Activated CD4-positive, alpha-beta T cell treated with anti-CD3 and anti-CD28 coated beads, Interleukin-2, amount 10 ng/mL, durations not matched to agents 24 days and 14 days (primary cell): ENCODE data around the gene SH2D2A. TPM values are rescaled to one million over a fixed set of nuclear protein-coding genes. Genes with fewer than 3 reads are reported as not detected.

Experiments used
- DNase-seq: peaks from one replicate; pipeline ENCODE4 v3.0.0; 2022
- H3K27ac Mint-ChIP-seq: one replicate; pipeline ENCODE4 v1.8.0; 2022; ENCODE audit warnings: mild to moderate bottlenecking, mixed read lengths
- H3K27me3 Mint-ChIP-seq: one replicate; pipeline ENCODE4 v1.8.0; 2022; ENCODE audit warnings: mixed read lengths
- H3K36me3 Mint-ChIP-seq: one replicate; pipeline ENCODE4 v1.8.0; 2022; ENCODE audit warnings: low read depth, mild to moderate bottlenecking, mixed read lengths
- H3K4me1 Mint-ChIP-seq: one replicate; pipeline ENCODE4 v1.8.0; 2021; ENCODE audit warnings: mixed read lengths
- H3K4me3 Mint-ChIP-seq: one replicate; pipeline ENCODE4 v1.8.0; 2022; ENCODE audit warnings: mild to moderate bottlenecking, moderate library complexity, mixed read lengths
- H3K9me3 Mint-ChIP-seq: one replicate; pipeline ENCODE4 v1.8.0; 2021; ENCODE audit warnings: mixed read lengths
- intact Hi-C: fragments of 100-400 bp; cut with micrococcal nuclease; formaldehyde crosslinking; loops from one replicate; pipeline ENCODE4 v1.15.1; 2023
- total RNA-seq: library from RNA; stranded (reverse); gene quantifications from 2 replicates; pipeline ENCODE4 v1.2.3, GENCODE V29; 2022

The SH2D2A gene
- total RNA-seq, 1 donor from 2014 or later = 282 TPM

DNA sequence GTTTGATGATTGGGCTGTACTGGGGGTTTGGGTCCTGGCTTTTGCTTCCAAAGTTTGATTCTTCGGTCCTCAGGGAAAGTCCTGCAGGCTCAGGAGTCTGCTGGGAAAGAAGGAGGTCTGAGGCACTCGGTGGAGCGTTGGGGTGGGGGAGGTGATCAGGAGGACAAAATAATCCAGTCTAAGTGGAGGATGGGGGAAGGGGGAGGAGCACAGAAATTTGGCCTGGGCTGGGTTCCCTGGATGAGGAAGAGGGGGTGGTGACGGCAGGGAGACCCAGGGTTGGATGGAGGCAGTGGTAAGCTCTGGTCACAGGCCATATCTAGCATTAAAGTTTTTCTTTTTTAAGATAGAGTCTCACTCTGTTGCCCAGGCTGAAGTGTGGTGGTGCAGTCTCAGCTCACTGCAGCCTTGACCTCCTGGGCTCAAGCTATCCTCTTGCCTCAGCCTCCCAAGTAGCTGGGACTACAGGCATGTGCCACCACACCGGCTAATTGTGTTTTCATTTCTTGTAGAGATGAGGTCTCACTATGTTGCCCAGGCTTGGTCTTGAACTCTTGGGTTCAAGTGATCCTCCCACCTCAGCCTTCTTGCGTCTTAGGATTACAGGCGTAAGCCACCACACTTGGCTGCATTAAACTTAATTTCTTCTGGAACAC is 6.8 kb downstream of the SH2D2A start:
- Mint-ChIP-seq H3K4me1 (peaks cover 75% of the 10 kb centered on the region), H3K9me3 (no peaks in the 10 kb centered on the region), H3K4me3 (peak overlapping the region; percentile 53), H3K27me3 (no peaks in the 10 kb centered on the region), H3K36me3 (peaks cover 90% of the 10 kb centered on the region), H3K27ac (peak overlapping the region; percentile 59)
- DNase-seq = no peak
- intact Hi-C loops = no loop called here

DNA sequence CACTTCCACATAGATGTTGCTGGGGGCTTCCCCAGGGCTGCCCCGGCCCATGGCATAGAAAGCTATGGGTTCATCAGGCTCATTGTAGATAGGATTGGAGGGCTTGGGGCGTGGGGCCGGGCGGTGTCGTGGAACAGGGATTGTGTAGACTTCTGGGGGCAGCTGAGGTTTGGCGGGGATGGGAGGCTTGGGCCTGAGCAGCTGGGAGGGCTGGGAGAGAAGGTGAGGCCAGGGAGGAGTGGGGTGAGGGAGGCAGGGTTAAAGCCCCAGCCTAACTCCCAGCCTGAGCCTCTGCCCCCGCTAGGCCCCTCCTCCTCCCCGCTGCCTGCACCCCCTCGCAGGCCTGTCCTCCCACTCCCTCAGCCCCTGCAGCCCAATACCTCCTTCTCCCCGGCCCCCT is 7.4 kb downstream of the SH2D2A start:
- H3K27ac Mint-ChIP-seq = peak overlapping the region; percentile 84
- H3K4me1 Mint-ChIP-seq = peaks cover 72% of the 10 kb centered on the region
- H3K9me3 Mint-ChIP-seq = no peaks in the 10 kb centered on the region
- no peak for DNase-seq
- no peaks in the 10 kb centered on the region for H3K27me3 Mint-ChIP-seq
- intact Hi-C loops = no loop called here
- peaks cover 90% of the 10 kb centered on the region for H3K36me3 Mint-ChIP-seq
- H3K4me3 Mint-ChIP-seq = peak overlapping the region; percentile 62

- H3K4me3 Mint-ChIP-seq = peak overlapping the region; percentile 62
- DNase-seq = no peak
- peak overlapping the region; percentile 84 for H3K27ac Mint-ChIP-seq
- intact Hi-C loops = no loop called here
- H3K27me3 Mint-ChIP-seq = no peaks in the 10 kb centered on the region
- peaks cover 69% of the 10 kb centered on the region for H3K4me1 Mint-ChIP-seq
- no peaks in the 10 kb centered on the region for H3K9me3 Mint-ChIP-seq
- H3K36me3 Mint-ChIP-seq = peaks cover 82% of the 10 kb centered on the region
Observed at GRCh38 chr1:156808186-156809030, 8.2 kb downstream of the SH2D2A start.

DNA sequence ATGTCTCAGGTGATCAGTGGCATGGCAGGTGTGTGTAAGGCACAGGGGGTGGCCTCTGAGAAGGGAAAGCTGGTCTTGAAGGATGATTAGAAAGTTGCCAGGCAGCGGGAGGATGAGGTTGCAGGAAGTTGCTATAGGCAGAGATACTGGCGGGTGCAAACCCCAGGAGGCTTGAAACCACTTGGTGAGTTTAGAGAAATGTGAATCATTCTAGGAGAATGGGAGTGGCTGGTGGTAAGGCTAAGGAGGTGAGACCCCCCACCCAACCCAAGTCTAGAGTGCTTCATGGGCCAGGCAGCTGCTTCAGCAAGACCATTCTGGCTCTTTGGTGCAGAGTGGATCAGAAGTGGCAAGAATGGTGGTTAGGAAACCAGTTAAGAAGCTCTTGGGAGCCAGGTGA is 9.0 kb downstream of the SH2D2A start:
- intact Hi-C loops = no loop called here
- peak; percentile 79 for DNase-seq
- H3K27me3 Mint-ChIP-seq = no peaks in the 10 kb centered on the region
- H3K4me3 Mint-ChIP-seq = peak overlapping the region; percentile 62
- peaks cover 61% of the 10 kb centered on the region for H3K4me1 Mint-ChIP-seq
- peaks cover 78% of the 10 kb centered on the region for H3K36me3 Mint-ChIP-seq
- H3K27ac Mint-ChIP-seq = peak overlapping the region; percentile 84
- no peaks in the 10 kb centered on the region for H3K9me3 Mint-ChIP-seq

DNA sequence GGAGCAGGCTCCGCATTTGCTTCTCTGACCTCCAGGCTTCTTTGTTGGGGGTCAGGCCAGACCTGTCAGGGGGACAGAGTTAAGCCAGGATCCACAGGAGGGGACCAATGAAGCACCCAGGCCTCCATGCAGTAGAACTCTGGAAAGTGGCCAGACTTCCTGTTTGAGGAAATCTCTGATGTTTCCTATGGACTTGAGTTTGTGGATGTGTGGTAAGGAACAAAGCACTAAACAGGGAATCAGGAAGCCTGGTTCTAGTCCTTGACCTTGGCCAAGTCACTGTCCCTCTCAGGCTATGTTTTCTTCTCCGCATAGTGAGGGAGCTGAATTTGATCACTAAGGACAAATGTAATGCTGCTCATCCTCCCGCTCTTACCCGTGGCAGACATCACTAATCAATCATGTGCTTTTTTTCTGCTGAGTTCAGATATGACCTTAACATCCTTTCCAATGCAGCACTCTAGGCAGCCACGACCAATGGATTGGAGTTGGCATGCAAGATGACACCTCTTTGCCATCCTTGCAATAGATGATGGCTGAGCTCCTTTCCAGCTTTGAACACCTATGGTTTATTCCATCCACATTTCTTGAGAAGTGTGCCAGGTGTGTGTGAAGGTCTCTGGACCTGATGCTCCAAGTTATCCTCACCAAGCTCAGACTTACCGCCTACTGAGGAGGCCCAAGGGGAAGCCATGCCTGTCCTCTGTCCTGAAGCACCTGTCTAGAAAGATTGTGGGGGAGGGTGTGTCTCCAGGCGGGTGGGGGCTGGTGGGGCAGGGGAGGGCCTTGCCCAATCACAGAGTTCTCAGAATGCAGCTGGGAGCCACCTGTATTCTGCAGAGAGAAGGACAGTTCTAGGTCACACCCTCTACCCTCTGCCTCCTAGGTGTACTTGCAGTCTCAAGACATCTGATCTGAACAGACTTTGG is 9.9 kb downstream of the SH2D2A start:
- intact Hi-C loops = no loop called here
- Mint-ChIP-seq H3K9me3 (no peaks in the 10 kb centered on the region), H3K36me3 (peaks cover 75% of the 10 kb centered on the region), H3K27me3 (no peaks in the 10 kb centered on the region), H3K27ac (peak overlapping the region; percentile 84), H3K4me3 (no peak overlapping the region), H3K4me1 (peaks cover 60% of the 10 kb centered on the region)
- no peak for DNase-seq

- peaks cover 58% of the 10 kb centered on the region for H3K4me1 Mint-ChIP-seq
- DNase-seq = no peak
- intact Hi-C loops = no loop called here
- H3K27me3 Mint-ChIP-seq = no peaks in the 10 kb centered on the region
- no peaks in the 10 kb centered on the region for H3K9me3 Mint-ChIP-seq
- H3K36me3 Mint-ChIP-seq = peaks cover 67% of the 10 kb centered on the region
- H3K4me3 Mint-ChIP-seq = no peak overlapping the region
- peak overlapping the region; percentile 70 for H3K27ac Mint-ChIP-seq
Observed at GRCh38 chr1:156805766-156806511, 10.7 kb downstream of the SH2D2A start.

GRCh38 chr1:156804572-156805243 is 11.9 kb downstream of the SH2D2A start:
- intact Hi-C loops = loop anchor here (5.0 kb wide), 1 partner anchor 33 kb away; no protein-coding TSS in a partner anchor
- Mint-ChIP-seq H3K27ac (peak overlapping the region; percentile 74), H3K27me3 (no peaks in the 10 kb centered on the region), H3K36me3 (peaks cover 69% of the 10 kb centered on the region), H3K9me3 (no peaks in the 10 kb centered on the region), H3K4me1 (peaks cover 57% of the 10 kb centered on the region), H3K4me3 (no peak overlapping the region)
- DNase-seq = no peak

DNA sequence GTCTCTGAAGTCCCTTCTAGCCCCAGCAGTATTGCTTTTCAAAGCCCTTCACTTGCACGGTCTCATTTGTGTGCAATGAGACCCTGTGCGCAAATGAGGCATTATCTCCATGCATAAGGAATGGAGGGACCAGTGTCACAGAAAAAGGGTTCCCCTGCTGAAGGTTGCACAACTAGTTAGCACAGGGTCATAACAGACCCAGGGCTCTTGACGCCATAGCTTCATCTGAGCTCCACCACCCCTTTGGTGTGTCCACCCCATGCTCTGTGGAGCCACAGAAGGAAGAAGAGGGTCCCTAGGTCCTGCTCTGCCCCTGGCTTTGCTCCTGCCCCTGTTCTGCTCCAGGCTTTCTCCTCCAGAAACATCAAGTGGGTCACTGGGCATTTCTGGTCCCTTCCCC is 12.6 kb downstream of the SH2D2A start:
- H3K9me3 Mint-ChIP-seq = no peaks in the 10 kb centered on the region
- H3K4me1 Mint-ChIP-seq = peaks cover 52% of the 10 kb centered on the region
- H3K4me3 Mint-ChIP-seq = no peak overlapping the region
- H3K27me3 Mint-ChIP-seq = no peaks in the 10 kb centered on the region
- intact Hi-C loops = loop anchor here (5.0 kb wide), 1 partner anchor 33 kb away; no protein-coding TSS in a partner anchor
- peaks cover 64% of the 10 kb centered on the region for H3K36me3 Mint-ChIP-seq
- no peak for DNase-seq
- peak overlapping the region; percentile 74 for H3K27ac Mint-ChIP-seq

DNA sequence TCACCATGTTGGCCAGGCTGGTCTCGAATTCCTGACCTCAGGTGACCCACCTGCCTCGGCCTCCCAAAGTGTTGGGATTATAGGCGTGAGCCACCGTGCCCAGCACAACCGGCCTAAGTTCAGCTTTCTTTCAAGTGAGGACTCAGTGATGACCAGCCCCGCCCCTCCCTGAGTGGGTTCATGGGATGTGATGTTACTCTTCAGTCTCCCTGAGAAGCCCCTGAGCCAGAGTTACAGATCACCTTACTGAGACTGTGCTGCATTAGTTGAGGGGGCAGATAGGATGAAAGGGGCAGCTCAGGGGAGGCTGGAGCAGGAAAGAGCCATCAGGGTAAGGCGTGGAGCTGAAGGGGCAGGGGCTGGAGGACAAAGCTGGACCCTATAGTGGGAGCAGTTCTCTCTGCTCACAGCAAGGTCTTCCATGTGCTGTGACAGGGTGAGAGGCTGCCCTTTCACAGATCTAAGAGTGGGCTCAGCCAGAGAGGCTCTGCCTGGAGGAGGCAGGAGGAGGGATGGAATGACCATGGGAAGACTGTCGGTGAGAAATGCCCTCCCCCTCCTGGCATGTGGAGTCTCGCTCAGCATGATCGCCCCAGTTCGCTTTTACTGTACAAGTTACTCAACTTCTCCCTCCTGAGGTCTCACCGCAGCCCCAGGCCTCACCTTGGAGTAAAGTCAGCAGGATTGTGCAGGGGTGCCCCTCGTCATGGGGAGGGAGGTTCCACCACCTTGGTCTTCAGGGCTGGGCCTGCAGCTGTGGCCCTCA is 13.4 kb downstream of the SH2D2A start:
- no peak for DNase-seq
- H3K27ac Mint-ChIP-seq = peak overlapping the region; percentile 35

DNA sequence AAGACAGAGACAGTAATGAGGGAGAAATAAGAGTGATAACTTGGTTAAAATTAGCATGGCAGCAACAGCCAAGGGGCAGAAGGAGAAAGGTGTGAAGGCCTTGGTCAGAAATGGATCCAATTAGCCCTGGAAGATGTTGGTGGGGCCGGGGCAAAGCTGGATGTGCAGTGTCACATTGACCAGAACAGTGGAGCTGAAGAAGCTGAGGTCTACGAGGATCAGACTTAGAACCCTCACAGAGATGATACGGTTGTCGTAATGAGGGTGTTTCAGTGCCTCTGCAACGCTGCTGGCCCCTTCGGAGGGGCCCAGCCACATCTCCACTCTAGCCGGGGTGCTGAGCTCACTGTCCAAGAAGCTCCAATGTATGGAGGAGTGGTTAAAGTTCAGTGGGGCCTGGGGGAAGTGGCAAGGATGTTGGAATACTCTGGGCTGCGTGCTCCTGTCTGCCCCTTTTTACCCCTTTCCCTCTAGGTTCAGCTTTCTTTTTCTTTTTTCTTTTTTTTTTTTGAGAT is 14.2 kb downstream of the SH2D2A start:
- H3K4me3 Mint-ChIP-seq = no peak overlapping the region
- peak overlapping the region; percentile 10 for H3K27ac Mint-ChIP-seq
- no peaks in the 10 kb centered on the region for H3K27me3 Mint-ChIP-seq
- H3K36me3 Mint-ChIP-seq = peaks cover 58% of the 10 kb centered on the region
- intact Hi-C loops = loop anchor here (5.0 kb wide), 1 partner anchor 35 kb away; no protein-coding TSS in a partner anchor
- DNase-seq = no peak
- no peaks in the 10 kb centered on the region for H3K9me3 Mint-ChIP-seq
- H3K4me1 Mint-ChIP-seq = peaks cover 37% of the 10 kb centered on the region

More for the DNA sequence above, 13.4 kb downstream of the SH2D2A start:
- Mint-ChIP-seq H3K36me3 (peaks cover 61% of the 10 kb centered on the region), H3K4me1 (peaks cover 44% of the 10 kb centered on the region), H3K9me3 (no peaks in the 10 kb centered on the region), H3K4me3 (no peak overlapping the region), H3K27me3 (no peaks in the 10 kb centered on the region)
- intact Hi-C loops = loop anchor here (5.0 kb wide), 1 partner anchor 34 kb away; no protein-coding TSS in a partner anchor

DNA sequence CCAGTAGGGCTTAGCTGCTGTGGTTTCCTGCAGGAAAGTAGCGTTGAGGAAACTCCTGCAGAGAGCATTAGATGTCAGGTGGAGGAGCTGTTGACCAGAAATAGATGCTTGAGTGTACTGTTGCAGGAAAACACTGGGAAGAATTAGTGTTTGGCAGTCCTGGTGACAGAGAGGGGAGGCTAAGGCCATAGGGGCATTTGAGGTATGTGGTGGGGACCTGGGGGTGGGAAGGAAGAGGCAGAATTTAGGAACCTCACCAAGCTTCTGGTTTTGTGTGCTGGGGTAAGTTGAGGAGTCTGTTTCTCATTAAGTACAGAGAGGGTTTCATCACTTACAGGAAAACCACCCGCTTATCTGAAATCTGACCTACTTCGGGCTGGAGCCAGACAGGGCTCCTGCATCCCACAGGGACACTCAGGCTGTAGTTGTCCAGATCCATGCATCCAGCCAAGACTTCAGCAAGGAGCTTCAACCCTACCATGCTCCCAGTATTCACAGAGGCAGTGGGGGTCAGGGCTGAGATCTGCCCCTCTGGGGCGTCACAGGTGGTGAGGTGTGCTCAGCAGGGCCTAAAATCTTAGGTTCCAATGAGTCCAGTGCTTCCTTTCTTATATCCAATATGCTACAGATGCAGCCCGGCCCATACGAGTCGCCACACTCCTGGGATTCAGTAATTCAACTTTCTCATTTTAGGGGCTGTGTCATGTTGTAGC is 15.1 kb downstream of the SH2D2A start:
- H3K4me3 Mint-ChIP-seq = no peak overlapping the region
- H3K27me3 Mint-ChIP-seq = no peaks in the 10 kb centered on the region
- peaks cover 56% of the 10 kb centered on the region for H3K36me3 Mint-ChIP-seq
- peak overlapping the region; percentile 10 for H3K27ac Mint-ChIP-seq
- H3K9me3 Mint-ChIP-seq = no peaks in the 10 kb centered on the region
- no peak for DNase-seq
- intact Hi-C loops = loop anchor here (5.0 kb wide), 1 partner anchor 36 kb away; no protein-coding TSS in a partner anchor
- peaks cover 31% of the 10 kb centered on the region for H3K4me1 Mint-ChIP-seq
